Measurements from ENCODE around the gene EPN2.

EPN2 gene

GRCh38 chr17:19333736-19334290 lies 96.6 kb downstream of the EPN2 start:
- no peaks in the 10 kb centered on the region for H3K9me3 ChIP-seq (ENCODE audit: control insufficient read depth, low read length)
- H3K27me3 ChIP-seq (ENCODE audit: control insufficient read depth, insufficient read depth, low read length): no peaks in the 10 kb centered on the region
- H3K4me3 ChIP-seq (ENCODE audit: low read length): no peak overlapping the region
- no peak overlapping the region for H3K9ac ChIP-seq (ENCODE audit: low read length)
- peaks cover 8% of the 10 kb centered on the region for H3K4me1 ChIP-seq (ENCODE audit: control insufficient read depth, insufficient read depth, low read length)
- peaks cover 4% of the 10 kb centered on the region for H3K36me3 ChIP-seq (ENCODE audit: control insufficient read depth, insufficient read depth, low read length)

GRCh38 chr17:19334331-19334730 lies 97.2 kb downstream of the EPN2 start:
- Histone ChIP-seq H3K4me3 (ENCODE audit: low read length) (no peak overlapping the region), H3K4me1 (ENCODE audit: control insufficient read depth, insufficient read depth, low read length) (peaks cover 8% of the 10 kb centered on the region), H3K9ac (ENCODE audit: low read length) (no peak overlapping the region), H3K36me3 (ENCODE audit: control insufficient read depth, insufficient read depth, low read length) (peaks cover 2% of the 10 kb centered on the region), H3K9me3 (ENCODE audit: control insufficient read depth, low read length) (no peaks in the 10 kb centered on the region), H3K27me3 (ENCODE audit: control insufficient read depth, insufficient read depth, low read length) (no peaks in the 10 kb centered on the region)

GRCh38 chr17:19335951-19336631 lies 98.9 kb downstream of the EPN2 start:
- no peaks in the 10 kb centered on the region for H3K36me3 ChIP-seq (ENCODE audit: control insufficient read depth, insufficient read depth, low read length)
- H3K4me1 ChIP-seq (ENCODE audit: control insufficient read depth, insufficient read depth, low read length): peaks cover 8% of the 10 kb centered on the region
- H3K9me3 ChIP-seq (ENCODE audit: control insufficient read depth, low read length): no peaks in the 10 kb centered on the region
- no peaks in the 10 kb centered on the region for H3K27me3 ChIP-seq (ENCODE audit: control insufficient read depth, insufficient read depth, low read length)
- no peak overlapping the region for H3K9ac ChIP-seq (ENCODE audit: low read length)
- H3K4me3 ChIP-seq (ENCODE audit: low read length): no peak overlapping the region

- Histone ChIP-seq H3K27me3 (ENCODE audit: control insufficient read depth, insufficient read depth, low read length) (no peaks in the 10 kb centered on the region), H3K4me1 (ENCODE audit: control insufficient read depth, insufficient read depth, low read length) (peaks cover 8% of the 10 kb centered on the region), H3K4me3 (ENCODE audit: low read length) (no peak overlapping the region), H3K9me3 (ENCODE audit: control insufficient read depth, low read length) (no peaks in the 10 kb centered on the region), H3K9ac (ENCODE audit: low read length) (no peak overlapping the region), H3K36me3 (ENCODE audit: control insufficient read depth, insufficient read depth, low read length) (no peaks in the 10 kb centered on the region)
Observed at GRCh38 chr17:19336938-19337711, 100.0 kb downstream of the EPN2 start.

GRCh38 chr17:19337712-19338023 lies 100.5 kb downstream of the EPN2 start:
- Histone ChIP-seq H3K4me1 (ENCODE audit: control insufficient read depth, insufficient read depth, low read length) (peaks cover 8% of the 10 kb centered on the region), H3K4me3 (ENCODE audit: low read length) (no peak overlapping the region), H3K27me3 (ENCODE audit: control insufficient read depth, insufficient read depth, low read length) (no peaks in the 10 kb centered on the region), H3K36me3 (ENCODE audit: control insufficient read depth, insufficient read depth, low read length) (no peaks in the 10 kb centered on the region), H3K9ac (ENCODE audit: low read length) (no peak overlapping the region), H3K9me3 (ENCODE audit: control insufficient read depth, low read length) (no peaks in the 10 kb centered on the region)

GRCh38 chr17:19338031-19338990 lies 101.1 kb downstream of the EPN2 start:
- no peak overlapping the region for H3K4me3 ChIP-seq (ENCODE audit: low read length)
- no peak overlapping the region for H3K9ac ChIP-seq (ENCODE audit: low read length)
- no peaks in the 10 kb centered on the region for H3K27me3 ChIP-seq (ENCODE audit: control insufficient read depth, insufficient read depth, low read length)
- H3K36me3 ChIP-seq (ENCODE audit: control insufficient read depth, insufficient read depth, low read length): no peaks in the 10 kb centered on the region
- H3K9me3 ChIP-seq (ENCODE audit: control insufficient read depth, low read length): no peaks in the 10 kb centered on the region
- peaks cover 8% of the 10 kb centered on the region for H3K4me1 ChIP-seq (ENCODE audit: control insufficient read depth, insufficient read depth, low read length)

- peaks cover 8% of the 10 kb centered on the region for H3K4me1 ChIP-seq (ENCODE audit: control insufficient read depth, insufficient read depth, low read length)
- no peak overlapping the region for H3K4me3 ChIP-seq (ENCODE audit: low read length)
- no peaks in the 10 kb centered on the region for H3K9me3 ChIP-seq (ENCODE audit: control insufficient read depth, low read length)
- H3K36me3 ChIP-seq (ENCODE audit: control insufficient read depth, insufficient read depth, low read length): no peaks in the 10 kb centered on the region
- no peak overlapping the region for H3K9ac ChIP-seq (ENCODE audit: low read length)
- no peaks in the 10 kb centered on the region for H3K27me3 ChIP-seq (ENCODE audit: control insufficient read depth, insufficient read depth, low read length)
Observed at GRCh38 chr17:19339341-19339815, 102.2 kb downstream of the EPN2 start.

- Histone ChIP-seq H3K27me3 (ENCODE audit: control insufficient read depth, insufficient read depth, low read length) (no peaks in the 10 kb centered on the region), H3K4me1 (ENCODE audit: control insufficient read depth, insufficient read depth, low read length) (peaks cover 17% of the 10 kb centered on the region), H3K9me3 (ENCODE audit: control insufficient read depth, low read length) (no peaks in the 10 kb centered on the region), H3K36me3 (ENCODE audit: control insufficient read depth, insufficient read depth, low read length) (no peaks in the 10 kb centered on the region), H3K4me3 (ENCODE audit: low read length) (no peak overlapping the region), H3K9ac (ENCODE audit: low read length) (no peak overlapping the region)
Observed at GRCh38 chr17:19341211-19341631, 104.1 kb downstream of the EPN2 start.

- H3K4me1 ChIP-seq (ENCODE audit: control insufficient read depth, insufficient read depth, low read length): peaks cover 24% of the 10 kb centered on the region
- H3K9me3 ChIP-seq (ENCODE audit: control insufficient read depth, low read length): no peaks in the 10 kb centered on the region
- no peak overlapping the region for H3K9ac ChIP-seq (ENCODE audit: low read length)
- H3K4me3 ChIP-seq (ENCODE audit: low read length): no peak overlapping the region
- H3K36me3 ChIP-seq (ENCODE audit: control insufficient read depth, insufficient read depth, low read length): no peaks in the 10 kb centered on the region
- no peaks in the 10 kb centered on the region for H3K27me3 ChIP-seq (ENCODE audit: control insufficient read depth, insufficient read depth, low read length)
Observed at GRCh38 chr17:19341641-19342610, 104.8 kb downstream of the EPN2 start.

- H3K9ac ChIP-seq (ENCODE audit: low read length): no peak overlapping the region
- H3K9me3 ChIP-seq (ENCODE audit: control insufficient read depth, low read length): no peaks in the 10 kb centered on the region
- no peak overlapping the region for H3K4me3 ChIP-seq (ENCODE audit: low read length)
- H3K36me3 ChIP-seq (ENCODE audit: control insufficient read depth, insufficient read depth, low read length): no peaks in the 10 kb centered on the region
- H3K4me1 ChIP-seq (ENCODE audit: control insufficient read depth, insufficient read depth, low read length): peaks cover 32% of the 10 kb centered on the region
- no peaks in the 10 kb centered on the region for H3K27me3 ChIP-seq (ENCODE audit: control insufficient read depth, insufficient read depth, low read length)
Observed at GRCh38 chr17:19342611-19343255, 105.6 kb downstream of the EPN2 start.
